Skeletal muscle tissue (tissue), 4 donors: ENCODE measurements around the gene NTSR1. TPM values are rescaled to one million over a fixed set of nuclear protein-coding genes. Genes with fewer than 3 reads are reported as not detected.

Experiments
- H3K27ac ChIP-seq: one replicate; pipeline ENCODE4 v1.7.0; 2013; ENCODE audit warnings: mild to moderate bottlenecking, low read depth, low read length, inconsistent platforms
- H3K27me3 ChIP-seq, 3 donors: one replicate each; pipeline ENCODE4 v1.7.0; 2013; ENCODE audit warnings: low read length in 3 of 3; ENCODE audit not compliant: control insufficient read depth in 3 of 3, insufficient read depth in 3 of 3
- H3K36me3 ChIP-seq, 3 donors: one replicate each; pipeline ENCODE4 v1.7.0; 2013; ENCODE audit warnings: low read length in 3 of 3; ENCODE audit not compliant: control insufficient read depth in 3 of 3, insufficient read depth in 3 of 3
- H3K4me1 ChIP-seq, 3 donors: one replicate each; pipeline ENCODE4 v1.7.0; 2013; ENCODE audit warnings: low read length in 3 of 3, mild to moderate bottlenecking in 3 of 3; ENCODE audit not compliant: control insufficient read depth in 3 of 3, insufficient read depth in 3 of 3
- H3K4me3 ChIP-seq, 3 donors: one replicate each; pipeline ENCODE4 v1.7.0; 2013; ENCODE audit warnings: low read length in 3 of 3
- H3K9ac ChIP-seq, 3 donors: one replicate each; pipeline ENCODE4 v1.7.0; 2013; ENCODE audit warnings: low read length in 3 of 3, mild to moderate bottlenecking in 3 of 3, moderate library complexity in 2 of 3, low read depth in 1 of 3
- H3K9me3 ChIP-seq, 3 donors: one replicate each; pipeline ENCODE4 v1.7.0; 2013; ENCODE audit warnings: low read length in 3 of 3; ENCODE audit not compliant: control insufficient read depth in 3 of 3
- total RNA-seq: library from RNA; depleted of rRNA; stranded (reverse); fragments of >200 nt; gene quantifications from one replicate; pipeline ENCODE4 v1.2.3, GENCODE V29; 2014
- donor health status: Osteomylitis.

Gene NTSR1
- total RNA-seq, 1 donor from 2014 or later, result under 0.01 TPM

DNA sequence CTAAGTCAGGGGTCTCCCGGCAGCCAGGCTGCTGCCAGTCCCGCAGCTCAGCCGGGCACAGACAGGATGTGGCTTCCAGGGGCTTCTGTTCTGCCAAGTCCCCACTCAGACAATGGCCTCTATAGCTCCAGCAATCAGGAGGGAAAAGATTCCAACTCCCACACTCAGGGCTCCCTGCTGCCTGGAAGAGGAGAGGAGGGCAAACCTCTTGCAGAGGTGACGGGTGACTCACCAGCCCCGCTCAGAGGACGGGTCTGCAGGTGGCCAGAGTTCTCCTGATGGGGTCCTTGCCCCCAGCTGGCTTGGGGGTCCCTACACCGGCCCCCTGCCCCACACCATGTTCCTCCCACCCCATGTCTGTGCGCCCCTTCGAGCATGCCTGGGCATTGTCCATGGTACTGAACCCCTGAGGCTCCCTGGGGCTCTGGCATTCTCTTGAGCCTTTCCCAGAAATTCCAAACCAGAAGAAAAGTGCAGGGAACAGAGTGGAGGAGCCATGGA, 32.6 kb downstream of the NTSR1 start:
- H3K9ac ChIP-seq, result no peak overlapping the region

DNA sequence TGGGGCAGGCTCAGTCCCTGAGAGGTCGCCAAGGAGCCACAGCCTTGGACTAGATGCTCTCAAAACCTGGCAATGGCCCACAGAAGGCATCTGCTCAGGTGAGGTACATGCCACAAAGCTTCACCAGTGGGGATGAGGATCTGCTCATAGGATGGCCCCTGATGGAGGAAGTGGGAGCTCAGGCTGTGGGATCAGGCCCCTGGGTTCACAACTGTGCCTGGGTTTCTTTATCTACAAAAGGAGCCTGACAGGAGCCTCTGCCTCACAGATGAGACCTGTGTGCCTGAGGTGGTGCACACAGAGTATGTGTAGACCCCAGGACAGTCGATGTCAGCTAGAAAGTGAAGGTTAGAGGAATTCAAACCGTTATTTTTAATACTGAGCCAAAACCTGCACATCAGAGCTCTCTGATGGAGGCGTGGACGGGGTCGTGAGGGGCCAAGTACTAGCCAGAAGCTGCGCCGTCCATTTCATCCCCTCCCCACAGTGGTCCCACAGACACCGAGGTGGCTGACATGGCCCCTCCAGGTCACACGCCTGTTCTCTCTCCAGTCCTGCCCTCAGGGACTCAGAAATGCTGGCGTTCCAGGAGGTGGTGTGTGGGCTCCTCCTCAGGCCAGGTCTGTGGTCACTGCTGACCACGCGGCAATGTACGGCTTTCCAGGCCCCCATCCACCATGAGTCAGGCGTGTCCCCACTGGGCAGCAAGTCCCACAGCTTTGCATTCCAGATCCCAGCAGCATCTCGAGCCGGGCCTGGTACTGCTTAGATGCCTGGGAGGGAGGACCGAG, 33.3 kb downstream of the NTSR1 start:
- peaks cover 9 to 17% (median 16%) of the 10 kb centered on the region in 3 donors for H3K4me1 ChIP-seq
- H3K27ac ChIP-seq, result no peak overlapping the region
- H3K9ac ChIP-seq, result no peak overlapping the region
- no peaks in the 10 kb centered on the region for H3K9me3 ChIP-seq
- H3K36me3 ChIP-seq, result no peaks in the 10 kb centered on the region
- H3K27me3 ChIP-seq, result peaks cover 70 to 78% (median 77%) of the 10 kb centered on the region in 3 donors
- H3K4me3 ChIP-seq, result no peak overlapping the region

More for the DNA sequence above, 32.6 kb downstream of the NTSR1 start:
- H3K36me3 ChIP-seq, result no peaks in the 10 kb centered on the region
- no peaks in the 10 kb centered on the region for H3K9me3 ChIP-seq
- no peak overlapping the region for H3K27ac ChIP-seq
- H3K4me3 ChIP-seq, result no peak overlapping the region
- peaks cover 9 to 17% (median 16%) of the 10 kb centered on the region in 3 donors for H3K4me1 ChIP-seq
- H3K27me3 ChIP-seq, result peaks cover 70 to 85% (median 83%) of the 10 kb centered on the region in 3 donors

DNA sequence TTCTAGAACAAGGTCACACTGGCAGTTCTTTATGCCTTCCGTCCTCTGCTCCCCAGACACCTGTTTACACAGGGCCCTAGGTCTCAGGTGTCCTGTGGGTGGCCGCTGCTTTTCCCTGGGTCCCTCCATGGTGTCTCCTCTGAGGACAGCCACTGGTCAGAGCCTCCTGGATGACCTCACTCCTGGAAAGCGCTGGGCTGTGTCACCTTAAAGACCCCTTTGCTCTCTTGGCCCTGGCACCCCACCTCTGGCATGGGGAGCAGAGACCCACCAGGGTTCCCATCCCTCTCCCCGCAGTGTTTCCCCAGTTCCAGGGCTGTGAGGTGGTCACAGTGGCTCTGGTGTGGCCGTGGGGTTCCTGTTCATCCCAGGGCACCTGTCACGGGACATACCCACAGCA, 33.9 kb downstream of the NTSR1 start:
- Histone ChIP-seq H3K4me1 (peaks cover 9 to 17% (median 16%) of the 10 kb centered on the region in 3 donors), H3K9ac (no peak overlapping the region), H3K27ac (no peak overlapping the region), H3K27me3 (peaks cover 65 to 72% (median 71%) of the 10 kb centered on the region in 3 donors), H3K4me3 (no peak overlapping the region), H3K36me3 (no peaks in the 10 kb centered on the region), H3K9me3 (no peaks in the 10 kb centered on the region)

- H3K9me3 ChIP-seq, result no peaks in the 10 kb centered on the region
- no peak overlapping the region for H3K4me3 ChIP-seq
- no peak overlapping the region for H3K9ac ChIP-seq
- H3K27ac ChIP-seq, result no peak overlapping the region
- H3K36me3 ChIP-seq, result no peaks in the 10 kb centered on the region
- peaks cover 9 to 17% (median 16%) of the 10 kb centered on the region in 3 donors for H3K4me1 ChIP-seq
- H3K27me3 ChIP-seq, result peaks cover 61 to 67% (median 66%) of the 10 kb centered on the region in 3 donors
These were observed 34.5 kb downstream of the NTSR1 start for GRCh38 chr20:62742979-62743776.

DNA sequence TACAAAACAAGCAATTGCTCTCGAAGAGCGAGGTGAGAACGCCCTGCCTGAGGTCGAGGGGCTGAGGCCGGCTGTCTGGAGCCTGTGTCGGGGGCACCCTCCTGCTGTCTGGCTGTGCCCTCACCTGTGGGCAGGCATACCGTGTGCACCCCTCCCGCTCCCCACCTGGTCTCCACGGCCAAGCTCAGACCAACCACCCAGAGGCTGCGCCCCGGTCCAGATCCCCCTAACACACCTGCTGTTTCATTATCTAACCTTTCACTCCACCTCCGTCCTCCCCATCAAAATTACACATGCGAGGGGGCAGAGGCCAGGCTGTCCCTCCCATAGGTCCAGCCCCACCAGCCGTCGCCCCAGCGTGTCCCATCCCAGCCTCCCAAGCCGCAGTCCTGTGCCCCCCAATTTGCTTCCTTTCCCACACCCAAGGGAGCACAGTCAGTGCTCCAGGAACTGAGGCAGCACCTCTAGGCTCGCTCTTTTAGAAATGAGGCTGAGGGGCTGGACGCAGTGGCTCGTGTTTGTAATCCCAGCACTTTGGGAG, 35.2 kb downstream of the NTSR1 start:
- Histone ChIP-seq H3K36me3 (no peaks in the 10 kb centered on the region), H3K4me3 (no peak overlapping the region), H3K9ac (no peak overlapping the region), H3K4me1 (peaks cover 9 to 17% (median 14%) of the 10 kb centered on the region in 3 donors), H3K9me3 (no peaks in the 10 kb centered on the region), H3K27me3 (peaks cover 54 to 60% (median 60%) of the 10 kb centered on the region in 3 donors), H3K27ac (no peak overlapping the region)

GRCh38 chr20:62744741-62745191, 36.1 kb downstream of the NTSR1 start:
- Histone ChIP-seq H3K9ac (no peak overlapping the region), H3K4me1 (peaks cover 6 to 11% (median 8%) of the 10 kb centered on the region in 3 donors), H3K27me3 (peaks cover 45 to 52% (median 51%) of the 10 kb centered on the region in 3 donors), H3K36me3 (no peaks in the 10 kb centered on the region), H3K9me3 (no peaks in the 10 kb centered on the region), H3K27ac (no peak overlapping the region), H3K4me3 (no peak overlapping the region)

DNA sequence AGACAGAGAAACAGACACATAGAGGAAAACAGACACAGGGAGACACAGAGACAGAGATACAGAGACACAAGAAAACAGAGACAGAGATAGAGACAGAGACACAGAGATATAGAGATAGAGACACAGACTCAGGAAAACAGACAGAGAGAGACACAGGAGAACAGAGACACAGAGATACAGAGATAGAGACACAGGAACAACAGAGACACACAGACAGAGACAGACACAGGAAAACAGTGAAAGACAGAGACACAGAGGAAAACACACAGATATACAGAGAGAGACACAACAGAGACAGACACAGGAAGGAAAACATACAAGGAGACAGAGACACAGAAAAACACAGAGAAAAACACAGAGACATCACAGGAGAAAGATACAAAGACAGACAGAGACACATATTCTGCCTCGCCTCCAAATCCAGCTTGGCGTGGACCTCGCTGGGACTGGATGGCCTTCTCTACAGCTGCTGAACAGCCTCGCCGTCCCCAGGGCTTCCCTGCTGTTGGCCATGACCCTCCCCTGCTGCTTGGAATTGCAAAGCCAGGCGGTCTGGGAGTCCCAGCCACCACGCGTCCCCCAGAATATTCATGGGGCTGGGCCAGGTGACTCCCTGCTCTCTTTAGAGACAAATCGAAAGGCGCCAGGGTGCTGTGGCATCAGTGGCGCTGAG, 36.8 kb downstream of the NTSR1 start:
- peaks cover 39 to 52% (median 45%) of the 10 kb centered on the region in 3 donors for H3K27me3 ChIP-seq
- H3K4me3 ChIP-seq, result no peak overlapping the region
- H3K9me3 ChIP-seq, result no peaks in the 10 kb centered on the region
- H3K9ac ChIP-seq, result no peak overlapping the region
- H3K4me1 ChIP-seq, result peaks cover 5 to 6% (median 5%) of the 10 kb centered on the region in 3 donors
- H3K36me3 ChIP-seq, result no peaks in the 10 kb centered on the region
- no peak overlapping the region for H3K27ac ChIP-seq

DNA sequence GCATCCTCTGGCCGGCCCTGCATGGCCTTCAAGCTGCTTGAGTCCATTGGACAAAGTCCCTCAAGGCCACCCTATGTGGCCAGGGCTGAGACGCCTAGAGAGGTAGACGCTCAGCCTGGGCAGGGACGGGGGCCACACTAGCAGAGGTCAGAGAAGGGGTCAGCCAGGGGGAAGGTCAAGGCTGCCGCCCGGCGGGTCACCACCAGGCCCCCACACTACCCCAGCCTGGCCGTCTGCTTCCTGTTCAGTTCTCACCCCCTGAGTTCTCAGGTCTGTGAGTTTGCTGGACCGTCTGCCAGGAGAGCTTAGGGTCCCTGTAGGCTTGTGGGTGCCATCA, 37.3 kb downstream of the NTSR1 start:
- H3K9me3 ChIP-seq, result no peaks in the 10 kb centered on the region
- no peak overlapping the region for H3K4me3 ChIP-seq
- H3K27me3 ChIP-seq, result peaks cover 34 to 47% (median 40%) of the 10 kb centered on the region in 3 donors
- no peak overlapping the region for H3K27ac ChIP-seq
- H3K4me1 ChIP-seq, result peaks cover 0 to under 1% (median 0%) of the 10 kb centered on the region in 3 donors
- H3K36me3 ChIP-seq, result no peaks in the 10 kb centered on the region
- no peak overlapping the region for H3K9ac ChIP-seq

DNA sequence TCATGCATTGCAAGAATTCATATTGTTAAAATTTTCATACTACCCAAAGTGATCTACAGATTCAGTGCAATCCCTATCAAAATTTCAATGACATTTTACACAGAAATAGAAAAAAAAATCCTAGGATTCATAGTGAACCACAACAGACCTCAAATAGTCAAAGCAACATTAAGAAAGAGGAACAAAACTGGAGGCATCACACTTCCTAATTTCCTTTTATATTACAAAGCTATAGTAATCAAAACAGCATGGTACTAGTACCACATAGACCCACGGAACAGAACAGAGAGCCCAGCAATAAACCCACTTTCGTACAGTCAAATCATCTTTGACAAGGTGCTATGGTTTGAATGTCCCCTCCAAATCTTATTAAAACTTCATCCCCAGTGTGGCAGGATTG, 39.7 kb downstream of the NTSR1 start:
- H3K27me3 ChIP-seq, result peaks cover 16 to 42% (median 23%) of the 10 kb centered on the region in 3 donors
- H3K27ac ChIP-seq, result no peak overlapping the region
- no peak overlapping the region for H3K9ac ChIP-seq
- no peak overlapping the region for H3K4me3 ChIP-seq
- no peaks in the 10 kb centered on the region for H3K9me3 ChIP-seq
- H3K4me1 ChIP-seq, result no peaks in the 10 kb centered on the region
- H3K36me3 ChIP-seq, result no peaks in the 10 kb centered on the region
